ENCODE measurements around the gene EVC. TPM values are rescaled to one million over a fixed set of nuclear protein-coding genes. Genes with fewer than 3 reads are reported as not detected.
"Not testable (repeated sequence)": the region's sequence is repeated elsewhere in the genome, so short reads cannot be mapped to it uniquely, and the experiment has no call there.

EVC gene
- total and polyA plus RNA-seq, 5 experiments from 2014 or later = 0.05 TPM; not detected in 4

DNA sequence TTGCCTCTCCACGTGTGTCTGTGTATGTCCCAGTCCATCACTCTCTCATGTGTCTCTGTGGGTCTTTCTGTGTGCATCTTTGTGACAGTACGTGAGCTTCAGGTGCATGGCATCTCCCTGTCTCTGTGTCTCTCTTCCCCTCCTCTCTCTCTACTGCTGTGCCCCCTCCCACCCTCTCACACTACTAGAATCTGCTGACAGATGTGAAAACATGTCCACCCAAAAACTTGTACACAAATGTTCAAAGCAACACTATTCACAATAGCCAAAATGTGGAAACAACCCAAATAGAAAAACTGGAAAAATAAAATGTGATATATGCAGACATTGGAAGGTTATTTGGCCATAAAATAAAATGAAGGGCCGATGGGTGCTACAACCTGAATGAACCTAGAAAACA lies 10.0 kb downstream of the EVC start:
- DNase-seq (no peak), ATAC-seq (no peak)
- H3K4me1 Mint-ChIP-seq = peaks cover 0 to 3% (median 0%) of the 10 kb centered on the region in 4 donors
- H3K9me3 Mint-ChIP-seq = peaks cover 0 to 23% (median 11%) of the 10 kb centered on the region in 9 donors
- H3K27ac Mint-ChIP-seq = no peak overlapping the region
- POLR2A ChIA-PET = no interaction called here
- H3K36me3 Mint-ChIP-seq = peaks cover 0 to 12% (median 0%) of the 10 kb centered on the region in 3 donors
- peaks cover 0 to 28% (median 7%) of the 10 kb centered on the region in 5 donors for H3K27me3 Mint-ChIP-seq
- no peak overlapping the region for H3K4me3 Mint-ChIP-seq

DNA sequence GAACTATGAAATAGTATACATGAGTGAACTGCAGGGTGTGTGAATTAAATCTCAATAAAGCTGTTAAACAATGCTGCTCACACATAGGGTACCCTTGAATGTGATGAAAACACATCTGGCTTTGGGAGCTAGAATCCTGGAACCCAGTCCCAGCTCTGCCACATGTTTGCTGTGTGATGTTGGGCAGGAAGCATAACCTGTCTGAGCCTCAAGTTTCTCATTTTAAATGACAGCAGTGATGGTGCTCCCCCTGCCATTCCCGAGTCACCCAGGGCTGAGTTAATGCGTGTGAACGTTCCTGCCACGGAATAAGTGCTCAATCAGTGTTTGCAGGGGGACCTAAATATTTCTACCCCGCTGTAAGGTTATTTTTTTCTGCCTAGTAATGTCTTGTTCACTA lies 10.9 kb downstream of the EVC start:
- ATAC-seq = no peak
- peaks cover 0 to 9% (median 0%) of the 10 kb centered on the region in 3 donors for H3K36me3 Mint-ChIP-seq
- H3K27me3 Mint-ChIP-seq = peaks cover 0 to 28% (median 7%) of the 10 kb centered on the region in 5 donors
- H3K4me3 Mint-ChIP-seq = no peak overlapping the region
- H3K9me3 Mint-ChIP-seq = peaks cover 0 to 16% (median 8%) of the 10 kb centered on the region in 9 donors
- H3K27ac Mint-ChIP-seq = no peak overlapping the region
- DNase-seq = no peak
- POLR2A ChIA-PET = no interaction called here
- H3K4me1 Mint-ChIP-seq = peaks cover 0 to 3% (median 0%) of the 10 kb centered on the region in 4 donors

DNA sequence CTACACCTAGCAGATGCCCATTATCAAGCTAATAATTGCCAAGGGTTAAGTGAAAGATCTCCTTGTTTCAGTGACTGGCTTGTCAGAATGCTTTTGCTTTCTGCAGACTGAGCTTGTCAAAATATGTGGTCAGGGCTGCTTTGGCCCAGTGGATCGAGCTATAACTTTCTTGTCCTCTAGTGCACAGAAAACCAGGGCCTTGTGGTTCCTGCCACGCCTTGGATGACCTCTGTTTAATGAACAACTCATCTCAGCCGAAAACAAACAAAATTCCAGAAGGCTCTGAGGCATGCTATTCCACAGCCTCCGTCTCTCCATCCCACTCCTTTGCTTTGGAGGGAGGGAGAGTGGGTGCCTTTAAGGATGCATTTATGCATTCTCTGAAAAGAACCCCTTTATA lies 11.3 kb downstream of the EVC start:
- Mint-ChIP-seq H3K36me3 (peaks cover 0 to 5% (median 0%) of the 10 kb centered on the region in 3 donors), H3K9me3 (peaks cover 0 to 14% (median 4%) of the 10 kb centered on the region in 9 donors), H3K4me3 (no peak overlapping the region), H3K4me1 (peaks cover 0 to 3% (median 0%) of the 10 kb centered on the region in 4 donors), H3K27ac (no peak overlapping the region), H3K27me3 (peaks cover 0 to 28% (median 7%) of the 10 kb centered on the region in 5 donors)
- DNase-seq (no peak), ATAC-seq (no peak)
- POLR2A ChIA-PET = no interaction called here

DNA sequence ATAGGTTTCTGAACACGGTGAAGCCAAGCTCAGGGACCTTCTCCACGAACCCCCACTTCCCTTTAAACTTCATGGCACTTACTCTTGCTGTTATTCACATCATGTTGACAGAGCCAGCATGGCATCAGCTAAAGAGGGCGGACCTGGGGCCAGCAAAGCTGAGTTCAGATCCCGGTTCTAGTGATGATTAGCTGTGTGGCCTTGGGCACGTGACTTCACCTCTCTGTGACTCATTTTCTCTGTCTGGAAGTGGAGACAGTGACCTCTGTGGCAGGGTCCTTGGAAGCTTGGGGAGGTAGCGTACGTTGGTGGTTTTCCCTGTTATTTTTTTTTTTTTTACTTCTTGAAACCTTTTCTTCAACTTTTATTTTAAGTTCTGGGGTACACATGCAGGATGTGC lies 13.4 kb downstream of the EVC start:
- H3K27ac Mint-ChIP-seq = no peak overlapping the region
- no peak for ATAC-seq
- H3K9me3 Mint-ChIP-seq = peaks cover 0 to 6% (median 0%) of the 10 kb centered on the region in 9 donors

DNA sequence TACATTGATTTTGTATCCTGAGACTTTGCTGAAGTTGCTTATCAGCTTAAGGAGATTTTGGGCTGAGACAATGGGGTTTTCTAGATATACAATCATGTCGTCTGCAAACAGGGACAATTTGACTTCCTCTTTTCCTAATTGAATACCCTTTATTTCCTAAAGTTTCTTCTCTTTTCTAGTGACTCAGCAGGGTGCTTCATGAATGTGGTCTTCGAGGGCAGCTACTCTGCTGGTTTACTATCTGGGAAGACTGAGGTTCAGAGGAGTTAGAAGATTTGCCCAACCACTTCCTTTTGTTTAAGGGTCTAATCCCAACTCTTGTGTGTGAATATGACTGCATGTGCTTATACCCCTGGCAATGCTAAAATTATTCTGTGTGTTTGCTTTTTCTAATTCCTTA lies 17.4 kb downstream of the EVC start:
- DNase-seq, H3K27ac Mint-ChIP-seq, H3K4me1 Mint-ChIP-seq, ATAC-seq, POLR2A ChIA-PET, H3K36me3 Mint-ChIP-seq, H3K4me3 Mint-ChIP-seq, H3K9me3 Mint-ChIP-seq: not testable (repeated sequence)
- peaks cover 0 to 17% (median 2%) of the 10 kb centered on the region in 5 donors for H3K27me3 Mint-ChIP-seq

More for the DNA sequence above, 13.4 kb downstream of the EVC start:
- Mint-ChIP-seq H3K36me3 (no peaks in the 10 kb centered on the region), H3K4me3 (no peak overlapping the region), H3K4me1 (peaks cover 0 to 3% (median 0%) of the 10 kb centered on the region in 4 donors), H3K27me3 (peaks cover 0 to 10% (median 3%) of the 10 kb centered on the region in 5 donors)
- POLR2A ChIA-PET = no interaction called here
- no peak for DNase-seq

DNA sequence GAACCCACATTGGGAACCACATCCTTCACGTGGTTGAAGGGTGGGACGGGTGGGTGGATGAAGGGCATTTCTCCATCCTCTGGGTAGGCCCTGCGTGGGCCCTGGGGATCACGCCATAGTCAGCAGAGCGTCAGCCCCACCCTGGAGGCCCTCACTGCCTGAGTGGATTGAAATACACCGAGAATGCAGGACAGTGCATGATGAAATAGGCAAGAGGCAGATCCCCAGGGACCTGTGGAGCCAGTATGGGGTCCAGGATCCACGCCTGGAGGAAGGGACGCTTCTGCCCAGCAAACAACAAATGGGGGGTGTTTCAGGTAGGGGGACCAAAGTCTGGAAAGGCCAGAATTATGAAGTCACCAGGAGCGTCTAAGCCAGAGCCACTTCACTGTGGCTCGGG lies 19.4 kb downstream of the EVC start:
- DNase-seq (no peak), ATAC-seq (no peak)
- Mint-ChIP-seq H3K4me3 (no peak overlapping the region), H3K4me1 (no peaks in the 10 kb centered on the region), H3K27ac (no peak overlapping the region), H3K9me3 (peaks cover 0 to 6% (median 0%) of the 10 kb centered on the region in 9 donors), H3K27me3 (peaks cover 0 to 24% (median 3%) of the 10 kb centered on the region in 5 donors), H3K36me3 (no peaks in the 10 kb centered on the region)
- POLR2A ChIA-PET = no interaction called here

DNA sequence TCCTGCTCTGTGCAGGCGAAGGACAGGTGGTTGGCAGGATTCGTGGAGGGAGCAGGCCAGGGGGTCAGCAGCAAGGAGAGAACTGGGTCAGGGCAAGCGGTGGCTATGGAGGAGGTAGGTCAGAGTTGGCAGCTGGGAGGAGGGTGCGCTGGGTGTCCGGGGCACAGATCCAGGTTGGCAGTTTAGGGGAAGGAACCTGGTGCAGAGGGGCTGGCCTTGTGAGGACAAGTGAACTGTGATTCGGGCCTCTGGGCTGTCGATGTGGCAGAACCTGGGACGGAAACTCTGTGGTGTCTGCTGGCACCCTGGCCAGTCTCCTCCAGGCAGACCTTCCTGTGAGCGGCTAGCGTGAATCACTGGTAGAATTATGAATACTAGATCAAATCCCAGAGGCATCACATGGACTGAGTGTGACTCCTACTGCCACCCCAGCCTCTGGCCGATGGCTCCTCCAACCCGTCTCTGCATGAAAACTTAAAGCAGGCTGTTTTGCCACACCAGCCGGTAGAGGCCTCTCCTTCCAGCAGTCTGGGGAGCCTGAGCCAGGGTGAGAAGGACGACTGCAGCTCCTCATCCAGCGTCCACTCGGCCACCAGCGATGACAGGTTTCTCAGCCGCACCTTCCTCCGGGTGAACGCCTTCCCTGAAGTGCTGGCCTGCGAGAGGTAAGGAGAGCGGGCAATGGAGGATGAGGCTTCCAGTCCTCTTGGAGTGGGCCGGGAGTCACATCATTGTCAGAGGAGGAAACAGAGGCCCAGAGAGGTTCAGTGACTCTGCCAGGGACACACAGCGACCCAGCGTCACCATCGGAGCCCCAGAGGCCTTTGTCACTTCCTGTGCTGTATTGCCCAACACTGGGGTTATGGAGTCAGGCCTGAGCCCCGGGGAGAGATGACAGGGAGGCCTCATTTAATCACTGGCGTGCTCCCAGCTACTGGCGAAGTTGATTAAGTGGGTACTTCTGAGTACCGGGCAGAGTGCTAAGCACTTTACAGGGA lies 20.3 kb downstream of the EVC start:
- Mint-ChIP-seq H3K27ac (no peak overlapping the region), H3K9me3 (peaks cover 0 to 6% (median 0%) of the 10 kb centered on the region in 9 donors), H3K4me1 (no peaks in the 10 kb centered on the region), H3K27me3 (peaks cover 0 to 24% (median 3%) of the 10 kb centered on the region in 5 donors), H3K36me3 (no peaks in the 10 kb centered on the region), H3K4me3 (no peak overlapping the region)
- no peak for ATAC-seq
- no peak for DNase-seq
- POLR2A ChIA-PET = no interaction called here

DNA sequence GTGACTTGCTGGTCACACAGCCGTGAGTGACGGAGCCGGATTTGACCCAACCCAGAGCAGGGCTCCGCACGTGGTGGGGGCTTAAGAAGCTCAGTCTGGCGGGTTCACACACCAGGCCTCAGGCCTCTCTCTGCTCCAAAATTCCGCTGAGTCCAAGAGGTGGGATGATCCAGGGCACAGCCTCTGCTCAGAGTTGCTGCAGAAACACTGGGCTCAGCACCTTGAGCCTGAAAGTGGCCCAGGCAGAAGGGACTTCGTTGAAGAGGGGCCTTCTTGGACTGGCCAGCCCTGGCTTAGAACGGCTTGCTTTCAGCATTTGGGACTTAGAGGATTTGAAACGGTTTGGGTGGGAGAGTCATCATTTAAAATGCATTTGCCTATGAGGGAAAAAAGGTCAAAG lies 21.2 kb downstream of the EVC start:
- POLR2A ChIA-PET = no interaction called here

DNA sequence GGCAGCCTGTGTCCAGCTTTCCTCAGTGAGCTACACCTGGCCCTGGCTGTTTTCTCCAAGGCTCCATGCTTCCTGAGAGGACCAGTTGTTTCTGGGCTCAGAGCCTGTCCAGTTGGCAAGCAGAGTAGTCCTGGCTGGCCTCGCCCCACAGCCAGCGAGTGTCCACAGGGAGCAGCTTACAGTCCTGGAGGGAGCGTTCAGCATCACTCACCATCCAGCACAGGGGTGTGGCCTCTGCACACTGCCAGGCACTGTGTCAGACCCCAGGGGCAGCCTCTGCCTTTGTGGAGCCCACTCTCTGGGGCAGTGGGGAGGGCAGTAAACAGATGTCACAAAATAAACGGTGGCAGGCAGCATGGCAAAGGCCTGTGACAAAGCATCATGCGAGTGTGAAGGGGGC lies 23.9 kb downstream of the EVC start:
- H3K27me3 Mint-ChIP-seq = peaks cover 0 to 23% (median 3%) of the 10 kb centered on the region in 5 donors
- H3K4me1 Mint-ChIP-seq = no peaks in the 10 kb centered on the region
- no peak overlapping the region for H3K4me3 Mint-ChIP-seq
- POLR2A ChIA-PET = no interaction called here
- H3K27ac Mint-ChIP-seq = no peak overlapping the region
- DNase-seq = no peak
- no peaks in the 10 kb centered on the region for H3K36me3 Mint-ChIP-seq
- no peak for ATAC-seq
- peaks cover 0 to 2% (median 0%) of the 10 kb centered on the region in 9 donors for H3K9me3 Mint-ChIP-seq

More for the DNA sequence above, 21.2 kb downstream of the EVC start:
- Mint-ChIP-seq H3K4me1 (no peaks in the 10 kb centered on the region), H3K27me3 (peaks cover 0 to 24% (median 3%) of the 10 kb centered on the region in 5 donors), H3K36me3 (no peaks in the 10 kb centered on the region), H3K4me3 (no peak overlapping the region), H3K27ac (no peak overlapping the region), H3K9me3 (peaks cover 0 to 6% (median 0%) of the 10 kb centered on the region in 9 donors)
- DNase-seq = no peak
- ATAC-seq = no peak

DNA sequence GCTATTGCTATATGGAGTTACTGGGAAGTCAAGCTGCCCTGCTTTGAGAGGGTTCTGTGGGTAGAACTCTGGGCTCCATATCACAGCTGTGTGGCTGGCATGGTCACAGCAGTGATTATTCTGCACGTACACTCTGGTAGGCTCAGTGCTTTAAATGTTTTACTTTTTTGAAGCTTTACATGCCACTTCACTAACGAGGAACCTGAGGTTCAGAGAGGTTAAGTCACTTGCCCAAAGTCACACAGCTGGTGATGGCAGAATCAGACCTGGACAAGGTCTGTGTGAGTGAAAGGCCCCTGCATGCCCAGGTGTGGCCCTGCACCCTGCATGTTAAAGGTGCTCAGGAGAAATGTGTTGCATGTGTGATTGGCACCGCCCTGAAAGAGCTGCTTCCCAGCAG lies 24.5 kb downstream of the EVC start:
- Mint-ChIP-seq H3K36me3 (no peaks in the 10 kb centered on the region), H3K9me3 (peaks cover 0 to 2% (median 0%) of the 10 kb centered on the region in 9 donors)

DNA sequence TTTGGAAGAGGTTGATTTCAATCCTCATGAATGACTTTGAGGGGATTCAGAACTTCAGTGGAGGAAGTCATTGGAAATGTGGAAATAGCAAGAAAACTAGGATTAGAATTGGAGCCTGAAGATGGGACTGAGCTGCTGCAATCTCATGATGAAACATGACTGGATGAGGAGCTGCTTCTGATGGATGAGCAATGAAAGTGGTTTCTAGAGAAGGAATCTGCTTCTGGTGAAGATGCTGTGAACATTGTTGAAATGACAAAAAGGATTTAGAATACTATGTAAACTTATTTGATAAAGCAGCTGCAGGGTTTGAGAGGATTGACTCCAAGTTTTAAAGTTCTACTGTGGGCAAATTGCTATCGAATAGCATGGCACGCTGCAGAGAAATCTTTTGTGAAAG lies 27.1 kb downstream of the EVC start:
- Mint-ChIP-seq H3K4me1 (no peaks in the 10 kb centered on the region), H3K9me3 (peaks cover 0 to 2% (median 0%) of the 10 kb centered on the region in 9 donors), H3K27ac (no peak overlapping the region), H3K36me3 (no peaks in the 10 kb centered on the region), H3K4me3 (no peak overlapping the region), H3K27me3 (peaks cover 0 to 13% (median 3%) of the 10 kb centered on the region in 5 donors)
- DNase-seq = no peak
- POLR2A ChIA-PET = no interaction called here
- ATAC-seq = no peak

More for the DNA sequence above, 24.5 kb downstream of the EVC start:
- ATAC-seq (no peak), DNase-seq (no peak)
- no peak overlapping the region for H3K4me3 Mint-ChIP-seq
- H3K4me1 Mint-ChIP-seq = no peaks in the 10 kb centered on the region
- no peak overlapping the region for H3K27ac Mint-ChIP-seq
- peaks cover 0 to 22% (median 3%) of the 10 kb centered on the region in 5 donors for H3K27me3 Mint-ChIP-seq
- POLR2A ChIA-PET = no interaction called here

DNA sequence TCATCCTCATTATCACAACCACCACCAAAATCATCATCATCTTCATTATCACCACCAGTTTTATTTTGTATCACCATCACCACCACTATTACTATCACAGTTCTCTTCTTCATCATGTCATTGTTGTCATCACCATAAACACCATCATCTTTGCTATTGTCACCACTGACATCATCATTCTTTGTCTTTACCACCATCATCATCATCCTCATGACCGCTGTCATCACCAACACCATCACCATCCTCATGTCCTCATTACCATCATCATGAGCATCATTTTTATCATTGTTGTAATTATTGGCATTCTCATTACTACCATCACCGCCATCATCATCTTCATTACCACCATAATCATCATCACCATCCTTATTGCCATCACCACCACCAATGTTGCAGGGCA lies 31.4 kb downstream of the EVC start:
- H3K4me3 Mint-ChIP-seq = no peak overlapping the region
- H3K4me1 Mint-ChIP-seq = no peaks in the 10 kb centered on the region

DNA sequence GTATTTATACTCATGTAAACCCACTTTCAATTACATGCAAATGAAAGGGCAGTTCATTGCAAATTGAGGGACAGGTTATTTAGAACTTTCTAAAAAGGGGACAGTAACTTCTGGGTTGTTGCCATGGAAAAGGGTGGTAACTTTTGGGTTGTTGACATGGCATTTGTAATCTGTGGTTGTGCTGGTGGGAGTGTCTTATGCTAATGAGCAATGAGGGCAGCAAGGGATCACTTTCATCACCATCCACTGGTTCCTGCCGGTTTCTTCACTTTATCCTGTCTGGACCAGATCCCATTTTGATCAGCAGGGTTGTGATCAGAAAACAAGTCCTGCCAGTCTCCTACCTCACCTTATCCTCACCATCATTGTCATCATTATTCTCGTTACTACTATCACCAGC lies 32.0 kb downstream of the EVC start:
- no peak for ATAC-seq
- H3K9me3 Mint-ChIP-seq = peaks cover 0 to 5% (median 0%) of the 10 kb centered on the region in 9 donors
- no peak overlapping the region for H3K27ac Mint-ChIP-seq
- H3K27me3 Mint-ChIP-seq = peaks cover 0 to 18% (median 4%) of the 10 kb centered on the region in 5 donors
- no peaks in the 10 kb centered on the region for H3K4me1 Mint-ChIP-seq
- H3K36me3 Mint-ChIP-seq = no peaks in the 10 kb centered on the region
- POLR2A ChIA-PET = no interaction called here
- DNase-seq = no peak
- no peak overlapping the region for H3K4me3 Mint-ChIP-seq

More for the DNA sequence above, 31.4 kb downstream of the EVC start:
- DNase-seq = no peak
- no peak overlapping the region for H3K27ac Mint-ChIP-seq
- POLR2A ChIA-PET = no interaction called here
- peaks cover 0 to 18% (median 4%) of the 10 kb centered on the region in 5 donors for H3K27me3 Mint-ChIP-seq
- no peaks in the 10 kb centered on the region for H3K36me3 Mint-ChIP-seq
- ATAC-seq = no peak
- peaks cover 0 to 5% (median 0%) of the 10 kb centered on the region in 9 donors for H3K9me3 Mint-ChIP-seq

All from naive thymus-derived CD8-positive, alpha-beta T cell (primary cell).